HUES6 (cell line): ENCODE results near the gene EFHD2.

Source experiments
- H3K27ac ChIP-seq: 2 replicates; pipeline ENCODE4 v1.7.0; 2013; ENCODE audit warnings: low read depth, mild to moderate bottlenecking, low read length, inconsistent platforms
- H3K27me3 ChIP-seq: 2 replicates; pipeline ENCODE4 v1.6.1; 2013; ENCODE audit warnings: low read length; ENCODE audit not compliant: control insufficient read depth, insufficient read depth
- H3K36me3 ChIP-seq: 2 replicates; pipeline ENCODE4 v1.6.1; 2013; ENCODE audit warnings: low read length; ENCODE audit not compliant: control insufficient read depth, insufficient read depth
- H3K4me1 ChIP-seq: 2 replicates; pipeline ENCODE4 v1.6.1; 2013; ENCODE audit warnings: low read length; ENCODE audit not compliant: control insufficient read depth, insufficient read depth
- H3K4me3 ChIP-seq: 2 replicates; pipeline ENCODE4 v1.5.1; 2013; ENCODE audit warnings: low read depth, low read length
- H3K9ac ChIP-seq: one replicate; pipeline ENCODE4 v1.6.1; 2013; ENCODE audit warnings: mild to moderate bottlenecking, low read length
- H3K9me3 ChIP-seq: 2 replicates; pipeline ENCODE4 v1.6.1; 2013; ENCODE audit warnings: low read depth, low read length; ENCODE audit not compliant: control insufficient read depth, insufficient read depth

The EFHD2 gene

GRCh38 chr1:15445390-15446122 lies 35.9 kb downstream of the EFHD2 start:
- Histone ChIP-seq H3K36me3 (no peaks in the 10 kb centered on the region), H3K9me3 (0 out of 2 replicates have a peak, but pooled peaks cover under 1% of the 10 kb centered on the region), H3K4me1 (no peaks in the 10 kb centered on the region), H3K27me3 (no peaks in the 10 kb centered on the region), H3K27ac (no peak overlapping the region), H3K4me3 (no peak overlapping the region), H3K9ac (no peak overlapping the region)

GRCh38 chr1:15446212-15446611 lies 36.5 kb downstream of the EFHD2 start:
- no peaks in the 10 kb centered on the region for H3K36me3 ChIP-seq
- H3K27ac ChIP-seq, result no peak overlapping the region
- no peaks in the 10 kb centered on the region for H3K27me3 ChIP-seq
- H3K4me1 ChIP-seq, result no peaks in the 10 kb centered on the region
- no peak overlapping the region for H3K9ac ChIP-seq
- no peak overlapping the region for H3K4me3 ChIP-seq
- peaks cover 6% of the 10 kb centered on the region for H3K9me3 ChIP-seq

DNA sequence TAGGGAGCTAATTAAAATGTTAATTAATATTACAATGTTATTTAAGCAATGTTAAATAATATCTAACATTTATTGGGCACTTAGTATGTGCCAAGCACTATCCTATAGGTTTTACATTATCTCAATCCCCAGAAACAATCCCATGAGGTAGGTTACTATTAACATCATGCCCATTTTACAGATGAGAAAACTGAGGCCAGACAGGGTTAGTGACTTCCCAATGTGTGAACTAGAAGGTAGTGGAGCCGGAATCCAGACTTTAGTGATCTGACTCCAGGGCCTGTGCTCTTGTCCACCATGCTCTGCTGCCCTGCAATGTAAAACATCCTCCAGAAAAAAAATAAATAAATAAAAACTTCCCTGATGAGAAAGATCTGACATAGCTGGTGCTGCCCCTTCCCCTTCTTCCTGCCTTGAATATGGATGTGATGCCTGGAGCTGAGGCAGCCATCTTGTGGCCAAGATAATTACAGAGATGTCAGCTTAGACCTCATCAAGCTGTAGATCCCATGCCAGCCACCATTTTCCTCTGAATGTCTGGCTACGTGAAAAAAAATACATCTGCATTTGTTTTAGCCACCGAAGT lies 39.3 kb downstream of the EFHD2 start:
- Histone ChIP-seq H3K4me3 (no peak overlapping the region), H3K9ac (no peak overlapping the region), H3K27ac (no peak overlapping the region), H3K9me3 (peaks cover 8% of the 10 kb centered on the region), H3K4me1 (no peaks in the 10 kb centered on the region), H3K36me3 (no peaks in the 10 kb centered on the region), H3K27me3 (no peaks in the 10 kb centered on the region)

DNA sequence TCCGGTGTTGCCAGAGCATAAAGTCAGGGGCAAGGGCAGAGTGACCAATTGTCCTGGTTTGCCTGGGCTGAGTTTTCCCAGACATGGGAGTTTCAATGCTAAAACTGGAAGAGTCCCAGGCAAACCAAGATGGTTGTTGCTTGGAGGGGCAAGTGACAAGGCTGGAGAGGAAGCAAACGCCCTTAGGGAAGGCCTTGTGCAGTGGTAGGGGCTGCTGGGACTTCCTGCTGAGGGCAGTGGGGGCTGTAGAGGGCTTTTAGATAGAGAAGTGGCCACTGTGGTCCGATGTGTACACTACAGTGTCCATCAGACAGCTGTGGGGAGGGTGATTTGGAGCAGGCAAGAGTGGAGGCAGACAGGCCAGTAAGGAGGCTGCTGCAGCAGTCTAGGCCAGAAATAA lies 39.9 kb downstream of the EFHD2 start:
- H3K27me3 ChIP-seq, result no peaks in the 10 kb centered on the region
- no peak overlapping the region for H3K9ac ChIP-seq
- H3K4me1 ChIP-seq, result no peaks in the 10 kb centered on the region
- H3K36me3 ChIP-seq, result no peaks in the 10 kb centered on the region
- H3K9me3 ChIP-seq, result peaks cover 8% of the 10 kb centered on the region
- H3K4me3 ChIP-seq, result no peak overlapping the region
- H3K27ac ChIP-seq, result no peak overlapping the region

GRCh38 chr1:15451014-15451722 lies 41.5 kb downstream of the EFHD2 start:
- H3K4me1 ChIP-seq, result no peaks in the 10 kb centered on the region
- H3K36me3 ChIP-seq, result no peaks in the 10 kb centered on the region
- no peaks in the 10 kb centered on the region for H3K27me3 ChIP-seq
- no peak overlapping the region for H3K27ac ChIP-seq
- H3K4me3 ChIP-seq, result no peak overlapping the region
- H3K9me3 ChIP-seq, result peaks cover 8% of the 10 kb centered on the region
- H3K9ac ChIP-seq, result no peak overlapping the region

DNA sequence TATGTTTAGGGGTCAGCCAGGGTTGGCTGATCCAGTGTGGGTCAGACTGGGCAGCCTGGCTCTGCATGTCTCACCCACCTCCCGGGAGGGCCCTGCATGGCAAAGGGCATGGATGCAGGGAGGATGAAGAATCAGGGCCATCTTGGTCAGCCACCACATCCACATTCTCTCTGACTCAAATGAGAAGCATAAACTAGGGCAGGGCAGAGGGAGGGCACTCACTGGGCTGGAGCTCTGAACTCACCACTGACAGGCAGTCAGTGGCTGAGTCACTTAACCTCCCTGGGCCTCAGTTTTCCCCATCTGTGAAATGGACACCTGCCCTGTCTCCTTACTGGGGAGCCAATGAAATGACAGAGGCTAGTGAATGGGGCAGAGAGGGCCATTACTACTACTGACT lies 42.5 kb downstream of the EFHD2 start:
- no peaks in the 10 kb centered on the region for H3K4me1 ChIP-seq
- no peak overlapping the region for H3K4me3 ChIP-seq
- no peaks in the 10 kb centered on the region for H3K27me3 ChIP-seq
- H3K9ac ChIP-seq, result no peak overlapping the region
- peaks cover 8% of the 10 kb centered on the region for H3K9me3 ChIP-seq
- H3K27ac ChIP-seq, result no peak overlapping the region
- H3K36me3 ChIP-seq, result no peaks in the 10 kb centered on the region

DNA sequence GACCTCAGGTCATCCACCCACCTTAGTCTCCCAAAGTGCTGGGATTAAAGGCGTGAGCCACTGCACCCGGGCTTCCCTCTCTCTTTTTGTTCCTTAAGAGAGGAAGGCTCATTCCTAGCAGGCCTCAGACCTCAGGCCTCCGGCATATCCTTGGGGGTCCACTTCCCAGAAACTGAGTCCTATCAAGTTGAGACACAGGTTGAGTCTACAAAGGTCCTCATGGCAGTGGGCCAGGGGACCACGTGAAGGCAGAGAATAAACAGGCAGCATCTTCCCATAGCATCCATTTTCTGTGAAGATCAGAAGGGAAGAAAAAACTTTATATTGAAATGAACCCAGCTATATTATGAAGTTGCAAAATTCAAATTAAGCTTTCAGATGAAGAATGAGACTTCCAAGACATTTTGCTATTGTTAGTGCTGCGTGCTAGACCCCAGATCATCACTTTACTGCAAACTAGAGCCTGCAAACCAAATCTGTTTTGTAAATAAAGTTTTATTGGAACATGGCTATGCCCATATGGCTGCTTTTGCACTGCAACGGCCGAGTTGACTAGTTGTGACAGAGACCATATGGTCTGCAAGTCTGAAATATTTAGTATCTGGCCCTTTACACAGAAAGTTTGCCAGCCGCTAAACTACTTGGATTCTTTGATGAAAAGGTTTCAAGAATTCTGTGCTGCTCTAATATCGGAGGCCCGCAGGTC lies 43.3 kb downstream of the EFHD2 start:
- no peak overlapping the region for H3K27ac ChIP-seq
- H3K4me3 ChIP-seq, result no peak overlapping the region
- no peaks in the 10 kb centered on the region for H3K4me1 ChIP-seq
- H3K9ac ChIP-seq, result no peak overlapping the region
- no peaks in the 10 kb centered on the region for H3K36me3 ChIP-seq
- no peaks in the 10 kb centered on the region for H3K27me3 ChIP-seq
- peaks cover 8% of the 10 kb centered on the region for H3K9me3 ChIP-seq

DNA sequence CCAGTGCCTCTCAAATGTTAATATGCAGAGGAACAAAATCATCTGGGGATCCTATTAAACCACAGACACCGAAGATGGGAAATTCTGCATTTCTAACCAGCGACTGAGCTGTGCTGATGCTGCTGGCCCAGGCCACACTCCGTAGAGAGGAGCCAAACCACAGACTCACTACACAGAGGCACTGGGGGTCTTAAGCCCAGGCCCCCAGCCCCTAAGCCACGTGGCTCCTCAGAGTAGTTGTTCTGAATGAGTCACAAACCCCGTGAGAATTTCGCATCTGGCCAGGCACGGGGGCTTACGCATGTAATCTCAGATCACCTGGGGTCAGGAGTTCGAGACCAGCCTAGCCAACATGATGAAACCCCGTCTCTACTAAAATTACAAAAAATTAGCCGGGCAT lies 44.0 kb downstream of the EFHD2 start:
- Histone ChIP-seq H3K27ac (no peak overlapping the region), H3K4me1 (no peaks in the 10 kb centered on the region), H3K36me3 (no peaks in the 10 kb centered on the region), H3K4me3 (no peak overlapping the region), H3K27me3 (no peaks in the 10 kb centered on the region), H3K9me3 (peaks cover 8% of the 10 kb centered on the region), H3K9ac (no peak overlapping the region)

DNA sequence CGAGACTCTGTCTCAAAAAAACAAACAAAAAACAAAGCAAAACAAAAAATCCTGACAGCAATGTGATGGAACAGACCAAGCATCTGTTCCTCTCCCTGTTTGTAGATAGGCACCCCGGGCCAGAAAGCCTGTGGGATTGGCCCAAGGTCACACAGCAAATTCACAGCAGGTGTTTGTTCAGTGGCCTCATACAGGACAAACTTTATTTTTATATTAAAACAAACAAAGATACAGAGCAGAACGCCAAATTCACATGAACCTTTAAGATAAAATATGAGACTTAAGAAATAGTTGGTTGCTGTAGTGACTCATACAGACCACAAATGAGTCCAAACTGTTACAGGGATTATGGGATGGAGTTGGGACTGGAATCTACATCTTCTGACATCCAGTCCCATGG lies 44.6 kb downstream of the EFHD2 start:
- Histone ChIP-seq H3K9me3 (peaks cover 8% of the 10 kb centered on the region), H3K4me1 (no peaks in the 10 kb centered on the region), H3K27me3 (no peaks in the 10 kb centered on the region), H3K4me3 (no peak overlapping the region), H3K36me3 (no peaks in the 10 kb centered on the region), H3K27ac (no peak overlapping the region), H3K9ac (no peak overlapping the region)

- no peak overlapping the region for H3K27ac ChIP-seq
- no peaks in the 10 kb centered on the region for H3K36me3 ChIP-seq
- no peak overlapping the region for H3K9ac ChIP-seq
- H3K4me3 ChIP-seq, result no peak overlapping the region
- H3K27me3 ChIP-seq, result no peaks in the 10 kb centered on the region
- peaks cover 8% of the 10 kb centered on the region for H3K9me3 ChIP-seq
- no peaks in the 10 kb centered on the region for H3K4me1 ChIP-seq
Measured at GRCh38 chr1:15455522-15455921, 45.8 kb downstream of the EFHD2 start.
